ENCODE data around the gene ZBTB38. TPM values are rescaled to one million over a fixed set of nuclear protein-coding genes. Genes with fewer than 3 reads are reported as not detected.

Gene ZBTB38
- total RNA-seq, 2 donors from 2014 or later, result 27.3 to 28.2 TPM

GRCh38 chr3:141401573-141402475 is 33.5 kb downstream of the ZBTB38 start:
- H3K9ac ChIP-seq (ENCODE audit: extremely low read depth, low read length, poor library complexity, severe bottlenecking), result peak overlapping the region; percentile 41
- WGBS, 2 experiments (ENCODE audit: insufficient coverage in 1 of 2, insufficient read length in 1 of 2), result 16 to 30% methylated on average over 29 to 59 of the region's 59 CpGs
- H3K9me3 Mint-ChIP-seq, result peaks cover 8% of the 10 kb centered on the region
- peaks cover 30% of the 10 kb centered on the region for H3K4me1 Mint-ChIP-seq
- H3K27ac ChIP-seq (ENCODE audit: low read depth, low read length), result no peak overlapping the region
- peak; percentile 84 for DNase-seq
- peaks cover 26% of the 10 kb centered on the region for H3K36me3 ChIP-seq (ENCODE audit: control insufficient read depth, insufficient read depth, low read length)
- TF ChIP-seq CTCF (conservative IDR thresholded peaks at IDR 0.05), result no peak
- H3K4me3 Mint-ChIP-seq, result peak overlapping the region; percentile 76
- peaks cover 37% of the 10 kb centered on the region for H3K27me3 Mint-ChIP-seq (ENCODE audit: insufficient read depth)
- H3K4me1 ChIP-seq (ENCODE audit: control insufficient read depth, insufficient read depth, low read length), result peaks cover 4% of the 10 kb centered on the region
- H3K36me3 Mint-ChIP-seq (ENCODE audit: low read depth), result peaks cover 38% of the 10 kb centered on the region
- H3K27ac Mint-ChIP-seq, result peak overlapping the region; percentile 78
- H3K4me3 ChIP-seq (ENCODE audit: low read length), result peak overlapping the region; percentile 77
- peaks cover 16% of the 10 kb centered on the region for H3K9me3 ChIP-seq (ENCODE audit: control insufficient read depth, low read length)
- no peaks in the 10 kb centered on the region for H3K27me3 ChIP-seq (ENCODE audit: control insufficient read depth, insufficient read depth, low read length, poor library complexity, severe bottlenecking)

GRCh38 chr3:141402476-141403171 is 34.3 kb downstream of the ZBTB38 start:
- peaks cover 34% of the 10 kb centered on the region for H3K36me3 ChIP-seq (ENCODE audit: control insufficient read depth, insufficient read depth, low read length)
- peak; percentile 32 for TF ChIP-seq CTCF (conservative IDR thresholded peaks at IDR 0.05)
- H3K9ac ChIP-seq (ENCODE audit: extremely low read depth, low read length, poor library complexity, severe bottlenecking), result peak overlapping the region; percentile 45
- no peak overlapping the region for H3K27ac ChIP-seq (ENCODE audit: low read depth, low read length)
- Mint-ChIP-seq H3K4me1 (peaks cover 30% of the 10 kb centered on the region), H3K4me3 (peak overlapping the region; percentile 76), H3K36me3 (ENCODE audit: low read depth) (peaks cover 32% of the 10 kb centered on the region), H3K27ac (peak overlapping the region; percentile 54), H3K9me3 (peaks cover under 1% of the 10 kb centered on the region), H3K27me3 (ENCODE audit: insufficient read depth) (peaks cover 40% of the 10 kb centered on the region)
- H3K27me3 ChIP-seq (ENCODE audit: control insufficient read depth, insufficient read depth, low read length, poor library complexity, severe bottlenecking), result no peaks in the 10 kb centered on the region
- whole genome bisulfite sequencing, 2 experiments (ENCODE audit: insufficient coverage in 1 of 2, insufficient read length in 1 of 2), result 7 to 36% methylated on average over 10 to 58 of the region's 58 CpGs
- H3K4me3 ChIP-seq (ENCODE audit: low read length), result peak overlapping the region; percentile 77
- H3K9me3 ChIP-seq (ENCODE audit: control insufficient read depth, low read length), result peaks cover 8% of the 10 kb centered on the region
- peaks cover 4% of the 10 kb centered on the region for H3K4me1 ChIP-seq (ENCODE audit: control insufficient read depth, insufficient read depth, low read length)
- DNase-seq, result peak; percentile 87

- Mint-ChIP-seq H3K27me3 (ENCODE audit: insufficient read depth) (peaks cover 49% of the 10 kb centered on the region), H3K27ac (no peak overlapping the region), H3K4me1 (peaks cover 30% of the 10 kb centered on the region), H3K36me3 (ENCODE audit: low read depth) (peaks cover 33% of the 10 kb centered on the region), H3K4me3 (no peak overlapping the region), H3K9me3 (no peaks in the 10 kb centered on the region)
- Histone ChIP-seq H3K36me3 (ENCODE audit: control insufficient read depth, insufficient read depth, low read length) (peaks cover 34% of the 10 kb centered on the region), H3K9ac (ENCODE audit: extremely low read depth, low read length, poor library complexity, severe bottlenecking) (no peak overlapping the region), H3K9me3 (ENCODE audit: control insufficient read depth, low read length) (no peaks in the 10 kb centered on the region), H3K27me3 (ENCODE audit: control insufficient read depth, insufficient read depth, low read length, poor library complexity, severe bottlenecking) (no peaks in the 10 kb centered on the region), H3K4me1 (ENCODE audit: control insufficient read depth, insufficient read depth, low read length) (peaks cover 4% of the 10 kb centered on the region), H3K27ac (ENCODE audit: low read depth, low read length) (no peak overlapping the region), H3K4me3 (ENCODE audit: low read length) (peak overlapping the region; percentile 77)
- no peak for TF ChIP-seq CTCF (conservative IDR thresholded peaks at IDR 0.05)
- no peak for DNase-seq
- 94 to 95% methylated on average over 4 of the region's 4 CpGs for WGBS, 2 experiments (ENCODE audit: insufficient coverage in 1 of 2, insufficient read length in 1 of 2)
Observed at GRCh38 chr3:141403576-141403975, 35.3 kb downstream of the ZBTB38 start.

All from endodermal cell (in vitro differentiated cells).